Stimulated activated CD4-positive, alpha-beta T cell treated with anti-CD3 and anti-CD28 coated beads, Interleukin-4, amount 100 ng/mL, for 4 hours (primary cell): ENCODE measurements around the gene F7.
"Not testable (repeated sequence)": the region's sequence is repeated elsewhere in the genome, so short reads cannot be mapped to it uniquely, and the experiment has no call there.

Experiments
- DNase-seq, 2 experiments: peaks; one replicate each; pipeline ENCODE4 v3.0.0-alpha.2; 2020

F7 gene

DNA sequence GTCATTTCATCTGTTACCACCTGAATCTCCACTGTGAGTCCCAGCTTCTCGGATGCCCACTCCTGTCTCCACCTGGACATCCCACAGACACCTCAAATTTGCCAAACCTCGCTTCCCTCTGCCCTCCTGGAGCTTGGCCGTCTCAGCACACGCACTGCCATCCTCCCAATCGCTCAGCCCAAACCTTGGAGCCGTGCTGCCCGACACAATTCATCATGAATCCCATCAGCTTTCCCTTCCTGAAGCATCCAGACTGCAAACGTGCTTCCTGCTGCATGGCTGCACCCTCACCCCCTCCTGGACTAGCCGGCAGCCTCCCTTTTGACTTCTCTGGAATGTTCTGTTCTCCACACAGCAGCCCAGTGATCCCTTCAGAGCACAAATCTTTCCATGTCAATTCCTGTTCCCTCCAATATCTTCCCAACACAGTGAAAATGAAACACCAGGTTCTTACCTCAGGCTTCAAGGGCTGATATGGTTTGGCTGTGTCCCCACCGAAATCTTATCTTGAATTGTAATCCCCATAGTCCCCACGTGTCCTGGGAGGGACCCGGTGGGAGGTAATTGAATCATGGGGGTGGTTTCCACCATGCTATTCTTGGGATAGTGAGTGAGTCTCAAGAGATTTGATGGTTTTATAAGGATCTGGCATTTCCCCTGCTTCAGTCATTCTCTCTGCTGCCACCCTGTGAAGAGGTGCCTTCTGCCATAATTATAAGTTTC, 51.8 kb downstream of the F7 start:
- DNase-seq, result no peak

DNA sequence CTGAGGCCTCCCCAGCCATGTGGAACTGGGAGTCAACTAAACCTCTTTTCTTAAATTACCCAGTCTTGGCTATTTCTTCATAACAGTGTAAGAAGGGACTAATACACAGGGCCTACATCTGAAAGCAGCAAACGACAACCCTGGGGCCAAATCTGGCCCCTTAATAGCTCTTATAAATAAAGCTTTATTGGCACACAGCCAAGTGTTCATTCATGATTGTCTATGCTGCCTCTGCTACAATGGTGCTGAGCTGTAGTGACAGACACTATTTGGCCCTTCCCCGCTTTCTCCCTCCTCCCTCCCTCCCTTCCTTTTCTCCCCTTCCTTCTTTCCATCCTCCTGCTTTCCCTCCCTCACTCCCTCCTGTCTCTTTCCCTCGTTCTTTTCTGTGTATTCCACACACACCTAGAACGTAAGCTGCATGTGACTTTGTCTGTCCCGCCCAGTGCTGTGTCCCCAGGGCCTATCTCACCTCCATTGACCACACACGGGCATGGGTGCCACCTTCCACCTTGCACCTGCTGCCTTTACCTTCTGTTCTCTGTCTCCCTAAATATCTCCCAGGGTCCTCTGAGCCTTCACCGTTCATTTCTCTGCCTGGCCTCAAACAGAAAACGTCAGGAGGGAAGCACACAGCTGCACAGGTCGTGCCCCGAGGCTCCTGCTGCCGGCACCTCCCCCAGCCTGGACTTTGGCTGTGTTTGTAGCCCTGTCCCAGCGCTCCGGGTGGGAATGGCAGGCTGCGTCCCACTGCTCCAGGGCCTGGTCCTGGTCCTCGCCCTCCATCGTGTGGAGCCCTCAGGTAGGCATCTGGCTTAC, 52.5 kb downstream of the F7 start, which contains the start of gene PROZ:
Gene PROZ, plus strand, starts transcription at position 720 of the 819 bp plus-strand sequence. Its CDS starts 13 bp downstream, at position 733.
- DNase-seq, result no peak

DNA sequence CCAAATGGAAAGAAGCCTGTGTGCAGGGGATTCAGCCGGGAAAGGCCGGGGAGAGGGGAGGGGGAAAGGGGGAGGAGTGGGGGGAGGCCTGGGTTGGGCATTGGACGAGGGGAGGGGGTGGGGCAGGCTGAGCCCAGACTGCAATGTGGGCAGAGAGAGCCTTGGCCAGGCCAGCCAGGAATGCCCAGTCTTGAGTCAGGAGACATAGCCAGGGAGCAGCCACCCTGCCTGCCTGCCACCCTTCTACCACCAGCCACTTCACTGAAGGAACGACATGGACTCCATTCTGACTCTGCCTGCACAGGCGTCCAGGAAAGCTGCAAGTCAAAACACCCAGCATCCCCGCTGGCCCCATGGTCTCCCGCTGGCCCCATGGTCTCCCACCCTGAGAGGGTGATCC, 53.4 kb downstream of the F7 start:
- DNase-seq, result no peak

DNA sequence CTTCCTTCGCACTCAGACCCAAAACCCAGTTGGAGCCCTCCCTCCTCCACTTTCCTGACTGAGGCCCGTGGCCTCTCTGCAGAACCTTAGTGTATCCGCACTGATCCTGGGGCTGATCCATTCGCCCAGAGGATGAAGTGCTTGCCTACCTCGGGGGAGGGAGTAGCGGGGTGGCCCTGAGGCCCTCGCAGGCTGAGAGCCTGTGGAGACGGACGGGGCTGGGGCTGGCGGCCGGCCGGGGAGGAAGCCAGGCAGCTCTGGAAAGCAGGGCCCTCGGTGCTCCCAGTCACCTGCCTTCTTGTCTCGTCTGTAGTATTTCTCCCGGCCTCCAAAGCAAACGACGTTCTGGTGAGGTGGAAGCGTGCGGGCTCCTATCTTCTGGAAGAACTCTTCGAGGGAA, 54.1 kb downstream of the F7 start:
- DNase-seq, result no peak

DNA sequence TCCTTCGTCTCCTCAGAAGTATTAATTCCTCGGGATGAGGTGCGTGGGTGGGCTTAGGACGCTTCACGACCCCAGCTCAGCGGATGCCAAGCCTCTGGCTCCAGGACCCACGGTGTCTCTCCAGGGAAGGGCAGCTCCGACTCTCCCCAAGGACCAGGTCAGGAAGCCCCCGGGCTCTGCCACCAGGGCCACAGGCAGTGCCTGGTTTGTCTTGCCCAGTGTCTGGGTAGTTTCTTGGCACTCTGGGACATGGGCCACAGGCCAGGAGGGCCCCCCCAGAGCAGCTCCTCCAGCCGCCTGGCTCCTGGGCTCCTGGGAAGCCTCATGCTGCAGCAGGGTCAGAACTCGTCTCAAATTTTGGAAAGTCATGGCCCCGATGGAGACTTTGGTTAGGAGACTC, 55.4 kb downstream of the F7 start:
- no peak for DNase-seq

DNA sequence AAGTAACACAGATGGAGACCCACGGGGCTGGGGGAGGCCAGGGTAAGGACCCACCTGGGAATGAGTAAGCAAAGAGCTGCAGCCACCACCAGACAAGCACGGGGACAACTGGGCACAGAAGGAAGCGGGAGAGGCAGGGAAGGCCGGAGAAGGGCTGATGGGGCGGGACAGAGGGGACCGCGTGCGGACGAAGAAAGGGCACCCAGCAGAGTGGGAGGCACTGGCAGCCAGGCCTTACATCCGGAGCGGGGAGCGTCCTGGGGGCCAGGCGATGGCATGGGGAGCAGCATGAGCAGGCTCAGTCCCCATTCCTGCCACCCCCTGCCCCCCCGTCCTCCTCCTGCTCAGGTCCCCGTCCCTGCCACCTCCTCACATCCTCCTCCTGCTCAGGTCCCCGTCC, 55.8 kb downstream of the F7 start:
- DNase-seq, result no peak

DNA sequence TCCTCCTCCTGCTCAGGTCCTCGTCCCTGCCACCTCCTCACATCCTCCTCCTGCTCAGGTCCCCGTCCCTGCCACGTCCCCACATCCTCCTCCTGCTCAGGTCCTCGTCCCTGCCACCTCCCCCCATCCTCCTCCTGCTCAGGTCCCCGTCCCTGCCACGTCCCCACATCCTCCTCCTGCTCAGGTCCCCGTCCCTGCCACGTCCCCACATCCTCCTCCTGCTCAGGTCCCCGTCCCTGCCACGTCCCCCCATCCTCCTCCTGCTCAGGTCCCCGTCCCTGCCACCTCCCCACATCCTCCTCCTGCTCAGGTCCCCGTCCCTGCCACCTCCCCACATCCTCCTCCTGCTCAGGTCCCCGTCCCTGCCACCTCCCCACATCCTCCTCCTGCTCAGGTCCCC, 56.4 kb downstream of the F7 start:
- DNase-seq, result not testable (repeated sequence)

DNA sequence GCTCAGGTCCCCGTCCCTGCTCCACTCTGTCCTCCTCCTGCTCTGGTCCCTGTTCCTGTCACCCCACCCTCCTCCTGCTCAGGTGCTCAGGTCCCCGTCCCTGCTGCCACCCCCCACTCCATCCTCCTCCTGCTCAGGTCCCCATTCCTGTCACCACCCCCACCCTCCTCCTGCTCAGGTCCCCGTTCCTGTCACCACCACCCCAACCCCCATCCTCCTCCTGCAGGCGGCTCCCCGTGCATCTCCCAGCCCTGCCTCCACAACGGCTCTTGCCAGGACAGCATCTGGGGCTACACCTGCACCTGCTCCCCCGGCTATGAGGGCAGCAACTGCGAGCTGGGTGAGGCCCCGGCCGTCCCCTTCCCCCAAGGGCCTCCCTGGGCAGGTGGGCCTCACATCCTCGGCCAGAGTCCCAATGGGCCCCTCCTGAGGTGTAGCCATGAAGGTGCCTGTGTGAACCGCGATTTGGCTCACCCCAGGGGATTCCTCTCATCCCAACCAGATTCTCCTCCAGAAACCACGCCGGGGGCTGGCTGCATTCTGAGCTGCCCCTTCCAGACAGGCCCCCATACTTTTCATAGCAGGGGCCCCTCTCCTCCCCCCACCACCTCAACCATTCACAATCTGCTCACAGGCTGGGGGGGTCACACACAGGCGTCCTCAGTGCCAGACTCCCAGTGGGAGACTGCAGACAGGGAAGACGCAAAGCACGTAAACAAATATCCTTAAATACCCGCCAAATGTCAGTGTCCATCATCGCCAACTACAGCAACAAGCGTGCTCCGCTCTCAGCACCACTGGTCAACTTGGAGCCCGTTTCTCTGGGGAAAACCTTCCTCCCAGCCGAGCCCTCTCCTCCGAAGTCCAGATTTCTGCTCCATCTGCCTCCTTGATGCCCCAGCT, 57.4 kb downstream of the F7 start:
- DNase-seq, result no peak

DNA sequence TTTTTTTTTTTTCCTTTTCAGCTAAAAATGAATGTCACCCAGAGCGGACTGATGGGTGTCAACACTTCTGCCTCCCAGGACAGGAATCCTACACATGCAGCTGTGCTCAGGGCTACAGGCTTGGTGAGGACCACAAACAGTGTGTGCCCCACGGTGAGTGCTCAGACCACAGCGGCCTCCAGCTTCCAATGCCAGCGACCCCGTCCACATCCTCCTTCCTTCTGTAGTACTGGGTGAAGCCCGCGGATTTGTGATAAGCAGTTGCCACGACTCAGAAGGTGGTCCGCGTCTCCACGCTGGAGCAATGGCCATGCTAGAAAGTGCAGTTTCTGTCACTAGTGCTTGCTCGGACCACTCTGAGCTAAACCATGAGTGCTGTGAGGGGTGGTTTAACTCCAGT, 58.9 kb downstream of the F7 start:
- DNase-seq, result no peak

DNA sequence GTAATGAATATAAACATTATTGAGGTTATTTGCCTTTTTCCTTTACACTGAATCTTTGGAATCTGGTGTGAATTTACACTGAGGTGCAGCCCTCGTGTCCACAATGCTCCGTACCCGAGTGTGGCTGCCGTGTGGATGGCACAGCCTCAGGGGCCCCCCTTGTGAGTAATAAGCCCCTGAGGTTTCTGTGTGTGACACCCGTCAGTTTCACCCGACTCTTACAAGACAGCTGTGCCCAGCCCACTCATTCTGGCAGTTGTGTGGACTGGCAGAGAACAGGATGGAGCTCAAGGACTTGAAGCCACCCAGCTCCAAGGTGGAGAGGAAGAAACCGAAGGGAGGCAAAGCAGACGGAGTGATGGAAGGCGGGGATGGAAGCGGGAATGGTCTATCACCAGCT, 60.7 kb downstream of the F7 start:
- no peak for DNase-seq

DNA sequence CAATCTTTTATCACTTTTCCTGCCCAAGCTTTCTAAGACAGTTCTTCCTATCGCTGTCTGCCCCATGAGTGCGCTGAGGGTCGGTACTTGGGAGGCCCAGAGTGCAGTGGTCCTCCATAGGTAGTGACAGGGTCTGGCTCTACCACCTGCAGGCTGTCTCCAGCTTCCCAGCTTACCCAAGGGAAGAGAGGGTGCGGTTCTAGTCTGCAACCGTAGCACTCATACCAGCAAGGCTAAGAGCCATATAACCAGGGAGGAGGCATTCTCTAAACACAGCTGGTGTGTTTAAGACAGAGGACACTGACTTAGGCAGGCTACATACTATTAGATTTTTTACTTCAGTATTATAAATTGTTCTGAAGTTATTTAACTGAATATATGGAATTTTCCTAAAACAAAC, 61.1 kb downstream of the F7 start:
- no peak for DNase-seq

DNA sequence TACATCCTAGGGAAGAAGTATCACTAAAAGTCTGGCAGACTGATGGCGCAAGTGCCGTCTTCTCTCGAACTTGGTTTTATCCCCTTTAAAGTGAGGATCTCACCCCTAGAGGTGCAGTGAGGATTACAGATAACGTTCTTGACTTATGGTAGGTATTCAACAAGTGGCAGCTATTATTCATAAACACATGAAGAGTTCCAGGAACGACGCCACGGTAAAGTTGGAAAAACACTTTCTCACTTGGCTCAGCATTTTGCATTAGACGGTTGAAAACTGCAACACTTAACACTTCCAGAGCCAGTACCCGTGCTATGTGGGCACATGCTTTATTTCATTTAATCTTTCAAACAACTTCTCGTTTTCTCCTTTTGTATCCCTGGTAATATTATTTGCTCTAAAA, 61.6 kb downstream of the F7 start:
- DNase-seq, result no peak

DNA sequence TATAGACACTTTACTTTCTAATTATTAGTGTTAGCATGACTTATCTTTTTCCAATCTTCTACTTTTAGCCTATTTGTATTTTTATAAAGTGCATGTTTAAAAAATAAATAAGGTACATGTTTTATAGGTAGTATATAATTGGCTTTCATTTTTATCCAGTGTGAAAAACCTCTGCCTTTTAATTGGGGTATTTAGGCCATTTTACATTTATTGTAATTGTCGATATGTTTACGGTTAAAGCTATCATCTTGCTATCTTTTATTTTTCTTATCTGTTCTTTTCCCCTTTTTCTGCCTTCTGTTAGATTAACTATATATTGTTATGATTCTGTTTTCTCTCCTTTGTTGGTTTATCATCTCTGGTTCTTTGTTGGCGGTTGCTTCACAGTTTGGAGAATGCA, 62.0 kb downstream of the F7 start:
- no peak for DNase-seq

DNA sequence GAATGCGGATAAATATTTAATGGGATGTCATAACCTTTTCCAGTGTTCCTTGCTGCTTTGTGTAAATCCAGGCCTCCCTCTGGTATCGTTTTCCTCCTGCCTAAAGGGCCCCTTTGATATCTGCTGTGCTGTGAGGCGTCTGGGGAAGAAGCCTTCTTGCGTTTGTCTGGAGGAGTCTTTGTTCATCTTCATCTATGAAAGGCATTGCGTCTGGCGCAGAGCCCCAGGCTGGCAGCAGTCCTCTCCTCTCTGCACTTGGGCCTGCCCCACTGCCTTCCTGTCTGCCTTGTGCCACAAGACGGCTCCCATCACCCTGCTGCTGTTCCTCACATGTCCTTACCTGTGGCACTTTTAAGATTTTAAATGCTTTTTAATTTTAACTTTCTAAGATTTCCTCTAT, 62.6 kb downstream of the F7 start:
- no peak for DNase-seq

DNA sequence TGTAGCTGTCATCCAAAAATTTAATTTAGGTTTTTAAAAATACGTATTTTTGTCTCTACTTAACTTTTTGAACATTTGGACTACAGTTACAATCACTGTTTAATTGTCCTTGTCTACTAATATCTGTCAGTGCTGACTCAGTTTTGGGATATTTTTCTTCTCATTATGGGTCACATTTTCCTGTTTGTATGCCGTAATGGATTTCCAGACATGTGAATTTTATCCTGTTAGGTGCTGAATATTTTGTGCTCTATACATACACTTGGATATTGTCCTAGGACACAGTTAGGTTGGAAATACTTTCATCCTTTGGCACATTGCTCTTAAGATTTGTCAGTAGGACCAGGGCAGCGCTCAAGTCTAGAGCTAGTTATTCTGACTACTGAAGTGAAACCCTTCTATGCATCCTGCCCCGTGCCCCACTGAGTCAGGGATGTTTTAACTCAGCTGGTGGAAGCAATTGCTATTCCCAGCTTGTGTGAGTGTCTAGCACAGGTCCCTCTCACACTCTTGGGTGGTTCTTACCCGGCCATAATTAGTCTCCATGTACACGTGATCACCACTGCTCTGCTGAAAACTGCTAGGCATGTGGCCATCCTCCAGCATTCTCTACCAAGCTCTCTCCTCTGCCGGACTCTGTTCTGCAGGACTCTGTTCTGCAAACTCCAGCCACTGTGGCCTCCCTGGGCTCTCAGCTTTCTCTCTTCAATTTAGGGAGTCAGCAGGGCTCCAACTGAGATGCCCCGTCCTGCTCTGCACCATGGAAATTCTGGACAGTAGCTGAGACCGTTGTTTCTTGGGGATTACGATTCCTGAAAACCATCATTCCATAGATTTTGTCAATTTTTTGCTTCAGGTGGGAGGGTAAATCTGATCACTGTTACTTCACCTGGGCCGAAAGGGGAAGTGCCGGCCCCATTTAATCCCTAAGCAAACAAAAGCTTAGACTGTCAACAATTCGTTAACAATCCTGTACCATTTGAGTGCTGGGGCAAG, 64.0 kb downstream of the F7 start:
- DNase-seq, result no peak
